NCI-H2171 treated with DMSO at 0.1 percent for 48 hours (cell line): ENCODE data around the gene SLC9A9.

Source experiments
- DNase-seq: peaks from one replicate; lab custom pipeline; 2025; lab: John Stamatoyannopoulos, UW

The SLC9A9 gene

DNA sequence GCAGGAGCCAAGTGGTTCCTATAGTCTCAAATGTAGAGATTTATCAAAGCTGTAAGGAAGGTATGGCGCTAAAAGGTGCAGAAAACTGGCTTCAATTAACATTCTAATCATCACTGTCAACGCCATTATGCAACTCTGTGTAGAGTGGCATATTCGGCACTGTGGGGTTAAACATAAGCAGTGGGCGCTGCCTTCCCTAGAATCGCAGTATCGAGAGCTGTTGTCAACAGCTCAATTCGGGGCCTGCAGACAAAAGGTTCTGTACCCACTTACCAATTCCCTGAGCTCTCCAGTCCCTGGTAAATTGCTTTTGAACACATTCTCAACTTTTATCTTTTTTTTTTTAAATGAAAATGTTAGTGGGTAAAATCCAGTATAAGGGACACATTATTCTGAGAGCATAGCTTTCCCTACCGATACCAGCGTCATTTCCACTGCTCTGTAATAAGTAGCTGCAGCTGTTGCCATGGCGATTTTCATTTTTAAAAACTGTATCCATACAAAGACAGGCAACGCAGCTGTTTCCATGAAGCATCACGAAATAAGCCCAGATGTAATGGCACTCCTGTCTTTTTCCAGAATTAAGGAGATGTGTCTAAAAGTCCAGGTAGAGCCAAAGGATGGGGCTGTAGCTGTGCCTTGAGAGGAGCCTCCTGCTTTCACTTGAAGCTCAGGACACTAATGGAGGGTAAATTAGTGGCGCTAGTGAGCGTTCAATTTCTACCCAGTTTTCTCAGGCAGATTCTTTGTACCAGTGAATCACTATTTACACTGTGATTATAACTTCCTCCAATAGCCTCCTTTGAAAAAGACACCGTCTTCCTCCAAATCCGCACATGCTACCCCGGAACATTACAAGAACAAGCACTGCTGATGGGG, 250.3 kb downstream of the SLC9A9 start:
- no peak for DNase-seq

- DNase-seq: no peak
Observed at GRCh38 chr3:143596957-143597642, 251.2 kb downstream of the SLC9A9 start.

- no peak for DNase-seq
Observed at GRCh38 chr3:143595456-143596077, 252.7 kb downstream of the SLC9A9 start.

- no peak for DNase-seq
Observed at GRCh38 chr3:143594206-143594605, 254.1 kb downstream of the SLC9A9 start.

GRCh38 chr3:143590660-143591059, 257.6 kb downstream of the SLC9A9 start:
- no peak for DNase-seq

- no peak for DNase-seq
Observed at GRCh38 chr3:143586576-143586975, 261.7 kb downstream of the SLC9A9 start.

GRCh38 chr3:143585720-143586456, 262.4 kb downstream of the SLC9A9 start:
- no peak for DNase-seq

- no peak for DNase-seq
Observed at GRCh38 chr3:143584474-143584873, 263.8 kb downstream of the SLC9A9 start.

DNA sequence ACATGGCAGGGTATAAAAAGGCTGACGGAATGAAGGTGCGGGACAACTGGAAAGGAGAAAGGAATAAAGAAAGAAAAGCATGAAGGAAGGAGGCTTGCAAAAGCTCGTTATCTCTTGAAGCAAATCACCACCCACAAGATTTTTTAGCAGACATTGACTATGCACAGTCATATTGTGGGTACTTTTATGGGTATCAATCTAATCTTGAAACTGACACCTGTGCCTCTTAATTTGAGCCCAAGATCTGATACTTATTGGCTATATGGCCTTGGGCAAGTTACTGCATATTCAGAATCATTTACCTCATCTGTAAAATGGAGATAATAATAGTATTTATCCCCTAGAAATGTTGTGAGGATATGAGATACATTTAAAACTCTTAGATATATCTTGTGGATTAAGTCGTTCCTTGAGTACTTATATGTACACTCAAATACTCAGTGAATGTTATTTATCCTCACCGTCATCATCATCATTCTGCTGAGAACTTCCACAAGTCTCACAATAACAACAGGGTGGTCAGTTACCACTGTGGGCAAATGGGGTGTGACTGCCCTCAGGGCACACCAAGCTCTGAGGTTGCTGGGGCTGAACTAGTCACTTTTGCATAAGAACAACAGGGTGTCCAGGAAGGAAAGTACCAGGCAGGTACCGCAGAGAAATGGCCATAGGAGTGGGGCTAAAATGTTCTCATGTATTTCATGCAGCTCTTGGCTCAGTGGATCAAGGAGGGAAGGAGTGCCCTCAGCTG, 266.1 kb downstream of the SLC9A9 start:
- DNase-seq: no peak

GRCh38 chr3:143578810-143579435, 269.3 kb downstream of the SLC9A9 start:
- DNase-seq: no peak

- DNase-seq: no peak
Observed at GRCh38 chr3:143576568-143577270, 271.5 kb downstream of the SLC9A9 start.

DNA sequence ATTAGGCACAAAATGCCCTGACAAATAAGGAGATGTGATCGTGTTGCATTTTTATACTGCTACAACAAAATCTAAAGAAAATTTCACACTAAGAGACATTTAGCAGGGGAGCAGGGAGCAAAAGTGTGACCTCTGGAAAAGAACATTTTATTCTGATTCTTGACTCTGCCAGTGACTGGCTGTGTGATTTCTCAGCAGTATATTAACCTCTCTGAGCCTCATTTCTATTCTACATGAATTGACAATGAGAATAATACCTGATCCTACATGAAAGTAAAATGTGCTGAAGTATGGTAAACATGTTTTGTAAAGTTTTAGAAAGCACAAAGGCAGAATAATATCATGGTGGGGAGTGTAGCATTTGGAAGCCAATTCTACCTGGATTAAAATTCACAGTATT, 273.3 kb downstream of the SLC9A9 start:
- no peak for DNase-seq

- no peak for DNase-seq
Observed at GRCh38 chr3:143573610-143574303, 274.5 kb downstream of the SLC9A9 start.

DNA sequence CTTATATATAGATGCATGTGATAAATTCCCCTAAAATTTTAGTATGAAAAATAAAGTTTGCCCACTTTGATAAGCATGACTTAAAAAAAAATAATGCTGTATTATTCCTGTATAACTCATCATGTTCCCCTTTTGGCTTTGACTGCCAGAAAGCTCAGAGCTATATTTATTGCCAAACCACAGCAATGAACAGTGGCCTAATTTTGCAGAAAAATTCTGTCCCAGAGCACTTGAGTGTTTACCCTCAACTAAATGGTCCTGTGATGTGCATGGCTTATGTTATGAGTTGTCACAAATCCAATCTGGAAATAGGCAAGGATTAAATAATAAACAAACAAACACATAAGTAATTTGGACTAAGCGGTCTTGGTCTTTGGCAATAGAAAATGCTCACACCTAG, 276.7 kb downstream of the SLC9A9 start:
- DNase-seq: no peak

GRCh38 chr3:143567823-143568222, 280.4 kb downstream of the SLC9A9 start:
- DNase-seq: no peak

DNA sequence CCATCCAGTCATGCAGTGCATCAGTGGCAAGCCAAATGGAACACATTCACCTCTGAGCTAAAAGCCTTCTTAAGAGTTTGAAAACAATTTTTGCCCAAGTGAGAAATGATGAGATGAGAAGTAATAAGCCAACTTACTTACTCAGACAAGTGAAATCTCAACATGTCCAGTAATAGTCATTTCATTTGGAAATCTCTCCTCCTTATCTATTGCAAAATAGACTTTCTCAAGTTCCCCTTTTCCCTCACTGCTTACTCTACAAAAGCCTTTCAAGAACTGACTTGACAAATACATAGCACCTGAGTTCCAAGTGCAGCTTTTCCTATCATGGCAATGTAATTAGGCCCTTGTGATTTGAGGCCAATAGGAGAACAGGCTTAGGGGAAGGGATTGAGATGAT, 282.3 kb downstream of the SLC9A9 start:
- no peak for DNase-seq

- DNase-seq: no peak
Observed at GRCh38 chr3:143563786-143564185, 284.5 kb downstream of the SLC9A9 start.

- no peak for DNase-seq
Observed at GRCh38 chr3:143562789-143563188, 285.5 kb downstream of the SLC9A9 start.

- DNase-seq: no peak
Observed at GRCh38 chr3:143559296-143559695, 289.0 kb downstream of the SLC9A9 start.

DNA sequence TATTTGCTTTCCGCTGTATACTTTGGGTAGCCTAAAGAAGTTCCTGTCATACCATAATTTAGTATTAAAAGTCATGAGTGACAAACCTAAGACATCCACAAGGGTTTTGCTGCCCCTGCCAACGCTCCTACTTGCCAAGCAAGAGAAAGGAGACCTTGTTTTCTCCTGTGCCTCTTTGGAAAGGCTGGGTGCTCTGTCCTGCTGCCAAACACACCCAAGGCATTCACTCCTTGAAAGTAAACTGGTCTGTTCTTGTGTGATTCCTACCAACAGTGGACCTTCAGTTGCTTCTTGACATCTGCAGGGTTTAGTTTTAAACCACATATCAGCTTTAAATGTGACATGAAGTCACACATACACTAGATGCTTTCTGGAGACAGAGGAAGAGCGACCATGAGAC, 295.4 kb downstream of the SLC9A9 start:
- no peak for DNase-seq
